Measurements from ENCODE around the gene MYO3B.

MYO3B gene

GRCh38 chr2:170651624-170652325, 473.8 kb downstream of the MYO3B start:
- no peaks in the 10 kb centered on the region for H3K4me1 ChIP-seq
- H3K27me3 ChIP-seq: no peaks in the 10 kb centered on the region
- H3K9me3 ChIP-seq: no peaks in the 10 kb centered on the region
- no peak for TF ChIP-seq CTCF (IDR thresholded peaks at IDR 0.05; ENCODE audit: low read depth, low read length)
- no peak overlapping the region for H3K4me3 ChIP-seq (ENCODE audit: low read depth, low read length)
- H3K36me3 ChIP-seq: no peaks in the 10 kb centered on the region
- DNase-seq: no peak

GRCh38 chr2:170652637-170653417, 474.9 kb downstream of the MYO3B start:
- H3K27me3 ChIP-seq: no peaks in the 10 kb centered on the region
- no peaks in the 10 kb centered on the region for H3K9me3 ChIP-seq
- H3K4me1 ChIP-seq: no peaks in the 10 kb centered on the region
- no peak overlapping the region for H3K4me3 ChIP-seq (ENCODE audit: low read depth, low read length)
- DNase-seq: no peak
- no peak for TF ChIP-seq CTCF (IDR thresholded peaks at IDR 0.05; ENCODE audit: low read depth, low read length)
- no peaks in the 10 kb centered on the region for H3K36me3 ChIP-seq

GRCh38 chr2:170656669-170657068, 478.7 kb downstream of the MYO3B start:
- no peak for DNase-seq
- Histone ChIP-seq H3K27me3 (no peaks in the 10 kb centered on the region), H3K9me3 (no peaks in the 10 kb centered on the region), H3K36me3 (no peaks in the 10 kb centered on the region), H3K4me1 (no peaks in the 10 kb centered on the region), H3K4me3 (ENCODE audit: low read depth, low read length) (no peak overlapping the region)
- TF ChIP-seq CTCF (IDR thresholded peaks at IDR 0.05; ENCODE audit: low read depth, low read length): no peak

- H3K4me3 ChIP-seq (ENCODE audit: low read depth, low read length): no peak overlapping the region
- no peaks in the 10 kb centered on the region for H3K4me1 ChIP-seq
- no peaks in the 10 kb centered on the region for H3K27me3 ChIP-seq
- no peak for DNase-seq
- H3K36me3 ChIP-seq: no peaks in the 10 kb centered on the region
- no peaks in the 10 kb centered on the region for H3K9me3 ChIP-seq
- no peak for TF ChIP-seq CTCF (IDR thresholded peaks at IDR 0.05; ENCODE audit: low read depth, low read length)
Measured at GRCh38 chr2:170660409-170660808, 482.5 kb downstream of the MYO3B start.

GRCh38 chr2:170665743-170666142, 487.8 kb downstream of the MYO3B start:
- no peak for TF ChIP-seq CTCF (IDR thresholded peaks at IDR 0.05; ENCODE audit: low read depth, low read length)
- no peak for DNase-seq
- H3K27me3 ChIP-seq: no peaks in the 10 kb centered on the region

GRCh38 chr2:170669909-170670308, 492.0 kb downstream of the MYO3B start:
- H3K36me3 ChIP-seq: no peaks in the 10 kb centered on the region
- H3K4me3 ChIP-seq (ENCODE audit: low read depth, low read length): no peak overlapping the region
- H3K4me1 ChIP-seq: no peaks in the 10 kb centered on the region
- H3K9me3 ChIP-seq: no peaks in the 10 kb centered on the region
- TF ChIP-seq CTCF (IDR thresholded peaks at IDR 0.05; ENCODE audit: low read depth, low read length): no peak
- no peak for DNase-seq
- no peaks in the 10 kb centered on the region for H3K27me3 ChIP-seq

More at GRCh38 chr2:170665743-170666142, 487.8 kb downstream of the MYO3B start:
- no peaks in the 10 kb centered on the region for H3K4me1 ChIP-seq
- no peak overlapping the region for H3K4me3 ChIP-seq (ENCODE audit: low read depth, low read length)
- no peaks in the 10 kb centered on the region for H3K36me3 ChIP-seq
- H3K9me3 ChIP-seq: no peaks in the 10 kb centered on the region
